Stimulated activated memory B cell treated with anti-CD40 and anti-IgM and Interleukin-4, amounts not matched to agents 10 μg/mL and 1 μg/mL and 100 μg/mL, for 72 hours (primary cell): ENCODE measurements around the gene RAP1GDS1.
"Not testable (repeated sequence)": the region's sequence is repeated elsewhere in the genome, so short reads cannot be mapped to it uniquely, and the experiment has no call there.

Experiments used
- ATAC-seq: fragments of 150-1000 bp; cut with Tn5 transposase; 2 replicates; pipeline ENCODE4 v1.10.0; 2021
- H3K27ac Mint-ChIP-seq: one replicate; pipeline ENCODE4 v1.8.0; 2022; ENCODE audit warnings: mild to moderate bottlenecking, mixed read lengths
- H3K27me3 Mint-ChIP-seq: one replicate; pipeline ENCODE4 v1.8.0; 2022; ENCODE audit warnings: mixed read lengths
- H3K36me3 Mint-ChIP-seq: one replicate; pipeline ENCODE4 v1.8.0; 2022; ENCODE audit warnings: mixed read lengths
- H3K4me1 Mint-ChIP-seq: one replicate; pipeline ENCODE4 v1.8.0; 2022; ENCODE audit warnings: mixed read lengths
- H3K4me3 Mint-ChIP-seq: one replicate; pipeline ENCODE4 v1.8.0; 2022; ENCODE audit warnings: mild to moderate bottlenecking, moderate library complexity, mixed read lengths
- H3K9me3 Mint-ChIP-seq: one replicate; pipeline ENCODE4 v1.8.0; 2022; ENCODE audit warnings: mixed read lengths

The RAP1GDS1 gene

GRCh38 chr4:98466868-98467599 is 205.8 kb downstream of the RAP1GDS1 start:
- Mint-ChIP-seq H3K9me3 (peaks cover 1% of the 10 kb centered on the region), H3K36me3 (peaks cover 11% of the 10 kb centered on the region), H3K27me3 (no peaks in the 10 kb centered on the region), H3K27ac (peak overlapping the region; percentile 48), H3K4me3 (no peak overlapping the region), H3K4me1 (peaks cover 7% of the 10 kb centered on the region)
- ATAC-seq: no peak

- no peaks in the 10 kb centered on the region for H3K27me3 Mint-ChIP-seq
- peaks cover 7% of the 10 kb centered on the region for H3K4me1 Mint-ChIP-seq
- ATAC-seq: peak; percentile 88
- peaks cover 17% of the 10 kb centered on the region for H3K36me3 Mint-ChIP-seq
- peak overlapping the region; percentile 48 for H3K27ac Mint-ChIP-seq
- peak overlapping the region; percentile 77 for H3K4me3 Mint-ChIP-seq
- H3K9me3 Mint-ChIP-seq: no peaks in the 10 kb centered on the region
Measured at GRCh38 chr4:98467627-98468072, 206.5 kb downstream of the RAP1GDS1 start.

- Mint-ChIP-seq H3K9me3 (no peaks in the 10 kb centered on the region), H3K36me3 (peaks cover 22% of the 10 kb centered on the region), H3K4me1 (peaks cover 7% of the 10 kb centered on the region), H3K27me3 (no peaks in the 10 kb centered on the region), H3K4me3 (no peak overlapping the region), H3K27ac (no peak overlapping the region)
- no peak for ATAC-seq
Measured at GRCh38 chr4:98468709-98469108, 207.5 kb downstream of the RAP1GDS1 start.

- no peak overlapping the region for H3K4me3 Mint-ChIP-seq
- no peak for ATAC-seq
- no peak overlapping the region for H3K27ac Mint-ChIP-seq
- no peaks in the 10 kb centered on the region for H3K9me3 Mint-ChIP-seq
- peaks cover 7% of the 10 kb centered on the region for H3K4me1 Mint-ChIP-seq
- peaks cover 29% of the 10 kb centered on the region for H3K36me3 Mint-ChIP-seq
- H3K27me3 Mint-ChIP-seq: no peaks in the 10 kb centered on the region
Measured at GRCh38 chr4:98469771-98470170, 208.6 kb downstream of the RAP1GDS1 start.

GRCh38 chr4:98470366-98470765 is 209.2 kb downstream of the RAP1GDS1 start:
- Mint-ChIP-seq H3K4me3 (no peak overlapping the region), H3K36me3 (peaks cover 34% of the 10 kb centered on the region), H3K4me1 (peaks cover 7% of the 10 kb centered on the region), H3K9me3 (no peaks in the 10 kb centered on the region), H3K27ac (no peak overlapping the region), H3K27me3 (no peaks in the 10 kb centered on the region)
- no peak for ATAC-seq

- no peak for ATAC-seq
- peaks cover 36% of the 10 kb centered on the region for H3K36me3 Mint-ChIP-seq
- no peak overlapping the region for H3K27ac Mint-ChIP-seq
- peaks cover 7% of the 10 kb centered on the region for H3K4me1 Mint-ChIP-seq
- no peaks in the 10 kb centered on the region for H3K9me3 Mint-ChIP-seq
- no peak overlapping the region for H3K4me3 Mint-ChIP-seq
- H3K27me3 Mint-ChIP-seq: no peaks in the 10 kb centered on the region
Measured at GRCh38 chr4:98470831-98471230, 209.6 kb downstream of the RAP1GDS1 start.

- H3K36me3 Mint-ChIP-seq: peaks cover 42% of the 10 kb centered on the region
- H3K27me3 Mint-ChIP-seq: no peaks in the 10 kb centered on the region
- no peak overlapping the region for H3K27ac Mint-ChIP-seq
- ATAC-seq: no peak
- no peaks in the 10 kb centered on the region for H3K4me1 Mint-ChIP-seq
- H3K9me3 Mint-ChIP-seq: no peaks in the 10 kb centered on the region
- H3K4me3 Mint-ChIP-seq: no peak overlapping the region
Measured at GRCh38 chr4:98473046-98473445, 211.9 kb downstream of the RAP1GDS1 start.

GRCh38 chr4:98474408-98474844 is 213.2 kb downstream of the RAP1GDS1 start:
- no peak for ATAC-seq

GRCh38 chr4:98476891-98477290 is 215.7 kb downstream of the RAP1GDS1 start:
- Mint-ChIP-seq H3K4me1 (peaks cover 8% of the 10 kb centered on the region), H3K9me3 (no peaks in the 10 kb centered on the region), H3K27me3 (no peaks in the 10 kb centered on the region)

More at GRCh38 chr4:98474408-98474844, 213.2 kb downstream of the RAP1GDS1 start:
- H3K27ac Mint-ChIP-seq: no peak overlapping the region
- no peaks in the 10 kb centered on the region for H3K4me1 Mint-ChIP-seq
- H3K9me3 Mint-ChIP-seq: no peaks in the 10 kb centered on the region
- peaks cover 52% of the 10 kb centered on the region for H3K36me3 Mint-ChIP-seq
- H3K27me3 Mint-ChIP-seq: no peaks in the 10 kb centered on the region
- no peak overlapping the region for H3K4me3 Mint-ChIP-seq

GRCh38 chr4:98479590-98479989 is 218.4 kb downstream of the RAP1GDS1 start:
- H3K36me3 Mint-ChIP-seq: peaks cover 23% of the 10 kb centered on the region
- not testable (repeated sequence) for H3K27ac Mint-ChIP-seq, ATAC-seq, H3K9me3 Mint-ChIP-seq, H3K4me3 Mint-ChIP-seq, H3K27me3 Mint-ChIP-seq
- peaks cover 33% of the 10 kb centered on the region for H3K4me1 Mint-ChIP-seq

More at GRCh38 chr4:98476891-98477290, 215.7 kb downstream of the RAP1GDS1 start:
- Mint-ChIP-seq H3K36me3 (peaks cover 43% of the 10 kb centered on the region), H3K27ac (no peak overlapping the region), H3K4me3 (no peak overlapping the region)
- ATAC-seq: no peak

- no peaks in the 10 kb centered on the region for H3K27me3 Mint-ChIP-seq
- ATAC-seq: no peak
- H3K27ac Mint-ChIP-seq: no peak overlapping the region
- peaks cover 23% of the 10 kb centered on the region for H3K36me3 Mint-ChIP-seq
- no peak overlapping the region for H3K4me3 Mint-ChIP-seq
- peaks cover 33% of the 10 kb centered on the region for H3K4me1 Mint-ChIP-seq
- no peaks in the 10 kb centered on the region for H3K9me3 Mint-ChIP-seq
Measured at GRCh38 chr4:98480535-98480934, 219.4 kb downstream of the RAP1GDS1 start.

- no peak overlapping the region for H3K27ac Mint-ChIP-seq
- no peak overlapping the region for H3K4me3 Mint-ChIP-seq
- H3K9me3 Mint-ChIP-seq: no peaks in the 10 kb centered on the region
- H3K4me1 Mint-ChIP-seq: peaks cover 33% of the 10 kb centered on the region
- no peaks in the 10 kb centered on the region for H3K27me3 Mint-ChIP-seq
- ATAC-seq: no peak
- H3K36me3 Mint-ChIP-seq: peaks cover 20% of the 10 kb centered on the region
Measured at GRCh38 chr4:98481167-98481566, 220.0 kb downstream of the RAP1GDS1 start.

GRCh38 chr4:98482503-98482846 is 221.3 kb downstream of the RAP1GDS1 start:
- H3K4me3 Mint-ChIP-seq: peak overlapping the region; percentile 18
- H3K36me3 Mint-ChIP-seq: peaks cover 18% of the 10 kb centered on the region
- no peaks in the 10 kb centered on the region for H3K9me3 Mint-ChIP-seq
- H3K27me3 Mint-ChIP-seq: no peaks in the 10 kb centered on the region
- peaks cover 40% of the 10 kb centered on the region for H3K4me1 Mint-ChIP-seq
- ATAC-seq: peak; percentile 58
- peak overlapping the region; percentile 82 for H3K27ac Mint-ChIP-seq

- Mint-ChIP-seq H3K4me3 (peak overlapping the region; percentile 46), H3K9me3 (no peaks in the 10 kb centered on the region), H3K27ac (peak overlapping the region; percentile 82), H3K27me3 (no peaks in the 10 kb centered on the region), H3K4me1 (peaks cover 40% of the 10 kb centered on the region), H3K36me3 (peaks cover 15% of the 10 kb centered on the region)
- ATAC-seq: peak; percentile 96
Measured at GRCh38 chr4:98482847-98483806, 221.9 kb downstream of the RAP1GDS1 start.

- H3K4me3 Mint-ChIP-seq: no peak overlapping the region
Measured at GRCh38 chr4:98484031-98484430, 222.8 kb downstream of the RAP1GDS1 start.

More at GRCh38 chr4:98484031-98484430, 222.8 kb downstream of the RAP1GDS1 start:
- no peak for ATAC-seq
- Mint-ChIP-seq H3K36me3 (peaks cover 6% of the 10 kb centered on the region), H3K27me3 (no peaks in the 10 kb centered on the region), H3K27ac (peak overlapping the region; percentile 82), H3K9me3 (no peaks in the 10 kb centered on the region), H3K4me1 (peaks cover 40% of the 10 kb centered on the region)
